ENCODE measurements around the gene ZNF207.
"Not testable (repeated sequence)": the region's sequence is repeated elsewhere in the genome, so short reads cannot be mapped to it uniquely, and the experiment has no call there.

The ZNF207 gene

DNA sequence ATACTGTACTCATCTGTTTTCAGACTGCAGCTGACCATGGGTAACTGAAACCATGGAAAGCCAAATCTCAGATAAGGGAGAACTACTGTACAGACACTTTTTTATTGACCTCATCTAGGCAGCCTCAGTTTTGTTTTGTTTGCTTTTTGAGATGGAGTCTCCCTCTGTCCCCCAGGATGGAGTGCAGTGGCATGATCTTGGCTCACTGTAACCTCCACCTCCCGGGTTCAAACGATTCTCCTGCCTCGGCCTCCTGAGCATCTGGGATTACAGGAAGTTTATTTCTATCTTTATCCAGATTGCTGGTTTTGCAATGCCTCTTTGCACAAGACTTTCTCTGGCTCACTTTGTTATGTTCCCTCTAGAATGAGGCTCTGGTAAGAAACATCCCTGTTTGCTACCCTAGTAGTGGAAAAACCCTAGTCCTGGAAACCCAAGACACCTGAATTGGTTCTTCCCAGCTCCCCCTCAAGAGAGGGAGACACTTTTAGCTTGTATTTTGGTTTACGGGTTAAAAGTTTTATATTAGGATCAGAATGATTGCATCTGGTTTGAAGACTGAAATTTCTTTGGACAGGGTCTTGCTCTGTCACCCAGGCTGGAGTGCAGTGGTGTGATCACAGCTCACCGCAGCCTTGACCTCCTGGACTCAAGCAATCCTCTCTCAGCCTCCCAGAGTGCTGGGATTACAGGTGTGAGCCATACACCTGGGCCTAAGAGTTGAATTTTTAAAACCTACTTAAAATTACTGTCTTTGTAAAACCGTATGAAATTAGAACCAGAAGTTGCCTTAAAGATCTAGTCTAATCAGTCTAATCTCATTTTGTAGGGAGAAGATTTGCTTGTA is 38.9 kb downstream of the ZNF207 start:
- no peak for DNase-seq

DNA sequence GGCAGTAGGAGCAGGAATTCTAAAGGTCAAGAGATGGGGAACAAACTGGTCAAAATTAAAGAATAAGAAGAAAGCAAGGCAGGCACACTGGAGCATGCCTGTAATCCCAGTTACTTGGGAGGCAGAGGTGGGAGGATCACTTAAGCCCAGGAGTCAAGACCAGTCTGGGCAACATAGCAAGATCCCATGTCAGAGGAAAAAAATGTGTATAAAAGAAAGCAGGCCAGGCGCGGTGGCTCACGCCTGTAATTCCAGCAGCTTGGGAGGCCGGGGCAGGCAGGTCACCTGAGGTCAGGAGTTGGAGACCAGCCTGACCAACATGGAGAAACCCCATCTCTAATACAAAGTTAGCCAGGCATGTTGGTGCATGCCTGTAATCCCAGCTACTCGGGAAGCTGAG is 43.9 kb downstream of the ZNF207 start:
- DNase-seq = no peak

DNA sequence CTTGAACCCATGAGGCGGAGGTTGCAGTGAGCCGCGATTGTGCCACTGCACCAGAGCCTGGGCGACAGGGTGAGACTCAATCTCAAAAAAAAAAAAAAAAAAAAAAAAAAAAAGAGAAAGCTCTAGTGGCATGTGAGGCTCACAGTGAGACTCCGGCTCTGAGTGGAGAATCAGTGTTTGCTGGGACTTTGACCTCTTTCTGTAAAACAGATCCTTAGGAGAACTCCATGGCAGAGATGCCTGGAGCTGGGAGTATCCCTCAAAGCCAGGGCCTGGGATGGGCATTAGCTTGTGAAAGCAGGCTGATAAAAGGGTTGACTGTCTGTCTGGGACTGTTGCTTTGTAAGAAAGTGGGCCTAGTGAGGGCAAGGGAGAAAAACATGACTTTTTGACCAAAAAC is 46.4 kb downstream of the ZNF207 start:
- no peak for DNase-seq

DNA sequence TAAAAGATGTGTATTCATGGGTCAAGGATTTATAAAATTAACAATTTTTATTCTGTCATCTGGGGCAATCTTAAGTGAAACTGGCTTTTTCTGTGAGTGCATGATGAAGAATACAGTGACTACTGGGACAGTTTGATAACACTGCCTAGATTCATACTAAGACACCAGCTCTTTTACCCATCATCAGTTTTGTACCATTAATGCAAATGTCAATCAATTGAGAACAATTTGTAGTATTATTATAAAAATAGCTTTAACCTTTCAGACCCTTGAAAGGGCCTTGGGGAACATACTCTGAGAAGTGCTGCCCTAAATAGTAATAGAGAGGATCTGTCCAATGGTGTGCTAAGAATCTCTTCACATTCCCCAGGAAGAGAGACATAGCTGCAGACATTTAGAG is 49.0 kb downstream of the ZNF207 start:
- DNase-seq = no peak

DNA sequence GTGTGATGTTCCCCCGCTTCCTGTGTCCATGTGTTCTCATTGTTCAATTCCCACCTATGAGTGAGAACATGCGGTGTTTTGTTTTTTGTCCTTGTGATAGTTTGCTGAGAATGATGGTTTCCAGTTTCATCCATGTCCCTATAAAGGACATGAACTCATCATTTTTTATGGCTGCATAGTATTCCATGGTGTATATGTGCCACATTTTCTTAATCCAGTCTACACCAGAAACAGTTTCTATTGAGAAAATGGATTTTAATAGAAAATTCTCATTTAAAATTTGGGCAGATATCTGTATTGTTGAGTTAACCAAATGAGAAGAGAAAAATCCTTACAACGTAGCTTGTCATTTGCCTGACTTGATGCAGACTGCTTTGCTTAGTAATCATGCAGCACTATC is 60.1 kb downstream of the ZNF207 start:
- not testable (repeated sequence) for DNase-seq

DNA sequence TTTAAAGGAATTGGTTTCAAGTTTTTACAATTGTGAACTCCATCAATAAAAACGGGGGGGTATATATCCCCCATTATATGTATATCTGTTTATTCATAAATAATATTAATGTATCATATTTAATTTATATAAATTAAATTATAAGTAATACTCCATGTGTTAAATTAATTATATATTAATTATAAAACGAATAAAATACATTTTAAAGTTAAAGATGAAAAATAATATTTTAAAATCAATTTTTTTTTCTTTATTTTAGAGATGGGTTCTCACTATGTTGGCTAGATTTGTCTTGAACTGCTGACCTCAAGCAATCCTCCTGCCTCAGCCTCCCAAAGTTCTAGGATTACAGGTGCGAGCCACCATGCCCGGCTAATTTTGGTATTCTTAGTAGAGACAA is 76.9 kb downstream of the ZNF207 start:
- DNase-seq = no peak

DNA sequence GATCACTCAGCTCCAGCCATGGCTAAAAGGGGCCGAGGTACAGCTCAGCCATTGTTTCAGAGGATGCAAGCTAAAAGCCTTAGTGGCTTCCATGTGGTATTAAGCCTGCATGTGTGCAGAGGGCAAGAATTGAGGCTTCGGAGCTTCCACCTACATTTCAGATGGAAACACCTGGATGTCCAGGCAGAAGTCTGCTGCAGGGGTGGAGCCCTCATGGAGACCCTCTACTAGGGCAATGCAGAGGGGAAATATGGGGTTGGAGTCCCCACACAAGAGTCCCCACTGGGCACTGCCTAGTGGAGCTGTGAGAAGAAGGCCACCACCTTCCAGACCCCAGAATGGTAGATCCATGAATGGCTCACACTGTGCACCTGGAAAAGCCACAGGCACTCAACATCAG is 79.6 kb downstream of the ZNF207 start:
- no peak for DNase-seq
